LNCAP (cell line): Measurements from ENCODE around the gene EXOC6.

Experiments
- CTCF ChIP-seq: fragments of 450-650 bp; IDR thresholded peaks from 2 replicates; pipeline ENCODE4 v1.5.1; 2017; ENCODE audit warnings: mild to moderate bottlenecking

Gene EXOC6

GRCh38 chr10:93066544-93066913, 218.2 kb downstream of the EXOC6 start:
- TF ChIP-seq CTCF = no peak

GRCh38 chr10:93067443-93068365, 219.4 kb downstream of the EXOC6 start:
- no peak for TF ChIP-seq CTCF

- no peak for TF ChIP-seq CTCF
These were observed 220.3 kb downstream of the EXOC6 start for GRCh38 chr10:93068411-93069244.

- TF ChIP-seq CTCF = no peak
These were observed 220.9 kb downstream of the EXOC6 start for GRCh38 chr10:93069245-93069561.

- no peak for TF ChIP-seq CTCF
These were observed 222.3 kb downstream of the EXOC6 start for GRCh38 chr10:93070378-93071176.

GRCh38 chr10:93071177-93071472, 222.8 kb downstream of the EXOC6 start:
- no peak for TF ChIP-seq CTCF

- TF ChIP-seq CTCF = no peak
These were observed 223.4 kb downstream of the EXOC6 start for GRCh38 chr10:93071674-93072224.
